Measurements from ENCODE around the gene COG1. TPM values are rescaled to one million over a fixed set of nuclear protein-coding genes. Genes with fewer than 3 reads are reported as not detected.

COG1 gene
- total RNA-seq, 4 donors from 2014 or later, result 48.3 to 83.3 (median 62.9) TPM

DNA sequence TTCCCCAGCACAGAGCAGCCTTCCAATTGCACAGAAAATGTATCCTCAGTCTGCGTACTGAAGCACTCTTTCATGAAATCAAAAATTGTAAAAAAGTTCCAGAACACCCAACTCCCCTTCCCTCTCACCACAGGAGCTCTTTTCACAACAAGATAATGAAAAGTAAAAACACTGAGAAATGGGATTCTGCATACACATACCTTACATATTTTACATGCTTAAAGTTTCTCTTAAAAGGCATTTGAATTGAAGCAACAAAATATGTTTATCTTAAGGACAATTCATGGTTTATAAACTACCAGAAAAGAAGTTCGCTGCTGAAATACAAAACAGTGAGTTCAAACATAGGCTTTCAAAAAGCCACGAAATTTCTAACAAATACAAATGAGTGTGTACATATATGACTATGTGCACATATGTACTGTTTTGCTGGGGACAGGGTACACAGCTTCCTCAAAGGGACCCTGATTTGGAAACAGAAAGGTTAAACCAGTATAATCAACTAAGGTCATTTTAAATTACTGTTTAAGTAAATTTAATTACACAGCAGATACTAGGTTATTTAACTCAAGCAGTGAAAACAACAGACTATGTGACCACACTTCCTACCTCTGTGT lies 33.8 kb downstream of the COG1 start:
- Histone ChIP-seq H3K36me3 (no peaks in the 10 kb centered on the region), H3K27ac (no peak overlapping the region), H3K4me3 (no peak overlapping the region), H3K27me3 (no peaks in the 10 kb centered on the region), H3K4me1 (peaks cover 0 to 37% (median 6%) of the 10 kb centered on the region in 4 donors), H3K9me3 (no peaks in the 10 kb centered on the region)
- TF ChIP-seq, protein P1, sequence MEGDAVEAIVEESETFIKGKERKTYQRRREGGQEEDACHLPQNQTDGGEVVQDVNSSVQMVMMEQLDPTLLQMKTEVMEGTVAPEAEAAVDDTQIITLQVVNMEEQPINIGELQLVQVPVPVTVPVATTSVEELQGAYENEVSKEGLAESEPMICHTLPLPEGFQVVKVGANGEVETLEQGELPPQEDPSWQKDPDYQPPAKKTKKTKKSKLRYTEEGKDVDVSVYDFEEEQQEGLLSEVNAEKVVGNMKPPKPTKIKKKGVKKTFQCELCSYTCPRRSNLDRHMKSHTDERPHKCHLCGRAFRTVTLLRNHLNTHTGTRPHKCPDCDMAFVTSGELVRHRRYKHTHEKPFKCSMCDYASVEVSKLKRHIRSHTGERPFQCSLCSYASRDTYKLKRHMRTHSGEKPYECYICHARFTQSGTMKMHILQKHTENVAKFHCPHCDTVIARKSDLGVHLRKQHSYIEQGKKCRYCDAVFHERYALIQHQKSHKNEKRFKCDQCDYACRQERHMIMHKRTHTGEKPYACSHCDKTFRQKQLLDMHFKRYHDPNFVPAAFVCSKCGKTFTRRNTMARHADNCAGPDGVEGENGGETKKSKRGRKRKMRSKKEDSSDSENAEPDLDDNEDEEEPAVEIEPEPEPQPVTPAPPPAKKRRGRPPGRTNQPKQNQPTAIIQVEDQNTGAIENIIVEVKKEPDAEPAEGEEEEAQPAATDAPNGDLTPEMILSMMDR (IDR thresholded peaks at IDR 0.05), result no peak
- TF ChIP-seq POLR2A (IDR thresholded peaks at IDR 0.05), result no peak
- no peak for DNase-seq

DNA sequence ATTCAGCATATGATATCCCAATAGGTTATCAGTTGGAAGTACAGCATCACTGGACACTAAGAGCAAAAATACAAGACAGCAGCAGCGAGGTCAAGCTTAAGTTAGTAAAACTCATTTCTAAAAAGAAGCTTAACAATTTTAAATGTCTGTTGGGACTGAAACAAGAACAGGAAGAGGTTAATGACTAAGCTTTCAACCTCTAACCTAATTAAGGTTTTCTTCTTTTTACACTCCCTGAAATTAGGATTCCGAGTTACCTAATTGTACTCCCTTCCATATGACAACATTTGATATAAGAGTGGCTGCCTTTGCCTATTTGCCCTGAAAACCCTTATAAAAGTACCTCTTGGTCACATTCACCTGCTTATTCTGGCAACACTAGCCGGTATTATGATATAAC lies 34.5 kb downstream of the COG1 start:
- Histone ChIP-seq H3K9me3 (no peaks in the 10 kb centered on the region), H3K4me3 (no peak overlapping the region), H3K27ac (no peak overlapping the region), H3K27me3 (no peaks in the 10 kb centered on the region), H3K36me3 (no peaks in the 10 kb centered on the region), H3K4me1 (peaks cover 0 to 37% (median 6%) of the 10 kb centered on the region in 4 donors)
- TF ChIP-seq POLR2A (IDR thresholded peaks at IDR 0.05), result no peak
- TF ChIP-seq, protein P1 (IDR thresholded peaks at IDR 0.05), result no peak
- no peak for DNase-seq

DNA sequence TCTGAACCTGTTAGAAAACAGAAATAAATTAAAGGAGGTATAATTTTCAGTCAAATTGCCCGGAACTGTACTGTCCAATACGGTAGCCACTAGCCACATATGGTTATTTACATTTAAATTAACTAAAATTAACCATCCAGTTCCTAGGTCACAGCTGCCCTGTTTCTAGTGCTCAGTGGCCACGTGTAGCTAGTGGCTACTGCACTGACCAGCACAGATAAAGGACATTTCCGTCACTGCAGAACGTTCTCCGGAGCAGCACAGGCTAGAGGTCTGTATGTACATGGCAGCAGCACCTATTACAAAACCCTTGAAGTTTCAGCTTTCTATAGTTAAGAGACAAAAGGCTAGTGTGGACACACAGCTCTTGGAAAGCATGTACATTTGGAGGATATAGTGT lies 35.1 kb downstream of the COG1 start:
- no peaks in the 10 kb centered on the region for H3K36me3 ChIP-seq
- no peak for DNase-seq
- H3K27ac ChIP-seq, result no peak overlapping the region
- no peaks in the 10 kb centered on the region for H3K9me3 ChIP-seq
- H3K4me1 ChIP-seq, result peaks cover 0 to 37% (median 6%) of the 10 kb centered on the region in 4 donors
- TF ChIP-seq, protein P1 (IDR thresholded peaks at IDR 0.05), result no peak
- H3K4me3 ChIP-seq, result no peak overlapping the region
- H3K27me3 ChIP-seq, result no peaks in the 10 kb centered on the region

DNA sequence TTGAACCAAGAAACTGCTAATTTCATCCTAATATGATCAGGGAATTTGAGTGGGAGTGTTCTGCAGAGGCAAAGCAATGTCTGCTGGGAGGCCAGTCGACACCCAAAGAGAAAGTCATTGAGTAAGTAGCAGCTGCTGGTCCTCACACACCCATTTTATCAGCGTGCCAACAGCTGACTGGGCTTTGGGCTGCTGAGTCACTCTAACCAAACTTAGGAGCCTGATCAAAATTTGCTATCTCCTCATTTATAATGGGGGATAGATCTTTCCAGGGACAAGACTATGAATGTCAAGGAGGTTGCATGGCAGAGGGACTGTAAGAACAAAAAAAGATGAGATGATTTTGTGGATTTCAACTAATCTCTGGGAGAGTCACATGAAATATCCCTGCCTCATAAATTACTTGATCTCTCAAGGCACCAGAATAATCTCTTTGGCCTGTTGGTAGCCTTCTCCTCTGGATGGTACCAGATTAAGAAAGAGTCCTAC lies 35.9 kb downstream of the COG1 start:
- Histone ChIP-seq H3K4me1 (peaks cover under 1 to 43% (median 8%) of the 10 kb centered on the region in 4 donors), H3K27ac (peak overlapping the region in 2 of 4 donors; percentile 13 to 31), H3K4me3 (no peak overlapping the region), H3K27me3 (no peaks in the 10 kb centered on the region), H3K36me3 (no peaks in the 10 kb centered on the region), H3K9me3 (no peaks in the 10 kb centered on the region)
- TF ChIP-seq, protein P1 (IDR thresholded peaks at IDR 0.05), result no peak
- no peak for TF ChIP-seq POLR2A (IDR thresholded peaks at IDR 0.05)
- peak in 2 of 3 donors; percentile 55 to 76 for DNase-seq

DNA sequence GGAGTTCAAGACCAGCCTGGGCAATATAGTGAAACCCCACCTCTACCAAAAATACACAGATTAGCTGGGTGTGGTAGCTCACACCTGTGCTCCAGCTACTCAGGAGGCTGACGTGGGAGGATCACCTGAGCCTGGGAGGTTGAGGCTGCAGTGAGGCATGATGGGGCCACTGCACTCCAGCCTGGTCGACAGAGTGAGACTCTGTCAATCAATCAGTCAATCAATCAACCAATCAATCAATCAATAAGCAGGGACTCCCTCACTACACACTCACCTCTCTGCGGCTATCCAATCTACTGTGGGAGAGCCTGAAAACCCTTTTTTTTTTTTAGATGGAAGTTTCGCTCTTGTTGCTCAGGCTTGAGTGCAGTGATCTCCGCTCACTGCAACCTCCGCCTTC lies 37.2 kb downstream of the COG1 start:
- DNase-seq, result no peak
- Histone ChIP-seq H3K27ac (no peak overlapping the region), H3K9me3 (no peaks in the 10 kb centered on the region), H3K36me3 (no peaks in the 10 kb centered on the region), H3K4me1 (peaks cover 4 to 48% (median 10%) of the 10 kb centered on the region in 4 donors), H3K27me3 (no peaks in the 10 kb centered on the region), H3K4me3 (no peak overlapping the region)
- TF ChIP-seq, protein P1 (IDR thresholded peaks at IDR 0.05), result no peak
- no peak for TF ChIP-seq POLR2A (IDR thresholded peaks at IDR 0.05)
